Astrocyte (in vitro differentiated cells and primary cell): ENCODE results near the gene RBM23. TPM values are rescaled to one million over a fixed set of nuclear protein-coding genes. Genes with fewer than 3 reads are reported as not detected.

Experiments
- DNase-seq: peaks from one replicate; pipeline ENCODE4 v3.0.0-alpha.2; 2010; ENCODE audit warnings: low read depth
- FAIRE-seq: peaks from 2 replicates; lab custom pipeline; 2011; peaks lifted over from hg19 to GRCh38; lab: Jason Lieb, UNC
- H2AFZ ChIP-seq: 2 replicates; pipeline ENCODE4 v1.6.0; 2012; ENCODE audit warnings: low read depth, low read length, inconsistent platforms
- H3K27ac ChIP-seq: 2 replicates; pipeline ENCODE4 v1.5.1; 2011; ENCODE audit warnings: low read depth, low read length, inconsistent platforms
- H3K27me3 ChIP-seq: 2 replicates; pipeline ENCODE4 v1.6.0; 2011; ENCODE audit warnings: low read length, inconsistent platforms; ENCODE audit not compliant: insufficient read depth
- H3K36me3 ChIP-seq: 2 replicates; pipeline ENCODE4 v1.5.1; 2011; ENCODE audit warnings: low read length, inconsistent platforms; ENCODE audit not compliant: insufficient read depth
- H3K4me1 ChIP-seq: 2 replicates; pipeline ENCODE4 v1.5.1; 2011; ENCODE audit warnings: low read length, inconsistent platforms; ENCODE audit not compliant: insufficient read depth
- H3K4me2 ChIP-seq: 2 replicates; pipeline ENCODE4 v1.6.0; 2012; ENCODE audit warnings: low read length, inconsistent platforms
- H3K4me3 ChIP-seq: 2 replicates; pipeline ENCODE4 v1.5.1; 2011; ENCODE audit warnings: low read depth, mild to moderate bottlenecking, low read length, inconsistent platforms; ENCODE audit not compliant: insufficient read depth
- H3K79me2 ChIP-seq: 2 replicates; pipeline ENCODE4 v1.6.0; 2012; ENCODE audit warnings: mild to moderate bottlenecking, low read length, inconsistent platforms; ENCODE audit not compliant: insufficient read depth
- H3K9ac ChIP-seq: 2 replicates; pipeline ENCODE4 v1.6.0; 2012; ENCODE audit warnings: mild to moderate bottlenecking, low read length, inconsistent platforms
- H3K9me3 ChIP-seq: 2 replicates; pipeline ENCODE4 v1.5.1; 2012; ENCODE audit warnings: low read depth, mild to moderate bottlenecking, low read length, inconsistent platforms; ENCODE audit not compliant: insufficient read depth
- H4K20me1 ChIP-seq: 2 replicates; pipeline ENCODE4 v1.6.0; 2012; ENCODE audit warnings: low read length, inconsistent platforms; ENCODE audit not compliant: insufficient read depth
- H3K27ac Mint-ChIP-seq: one replicate; pipeline ENCODE4 v1.8.0; 2021; ENCODE audit warnings: mild to moderate bottlenecking, mixed read lengths; ENCODE audit not compliant: unreplicated experiment
- H3K27me3 Mint-ChIP-seq: one replicate; pipeline ENCODE4 v1.8.0; 2021; ENCODE audit warnings: low read depth, mixed read lengths; ENCODE audit not compliant: unreplicated experiment
- H3K36me3 Mint-ChIP-seq: one replicate; pipeline ENCODE4 v1.8.0; 2021; ENCODE audit warnings: low read depth, mixed read lengths; ENCODE audit not compliant: unreplicated experiment
- H3K4me1 Mint-ChIP-seq: one replicate; pipeline ENCODE4 v1.8.0; 2021; ENCODE audit warnings: low read depth, mixed read lengths; ENCODE audit not compliant: unreplicated experiment
- H3K4me3 Mint-ChIP-seq: one replicate; pipeline ENCODE4 v1.8.0; 2021; ENCODE audit warnings: mild to moderate bottlenecking, moderate library complexity, mixed read lengths; ENCODE audit not compliant: unreplicated experiment
- H3K9me3 Mint-ChIP-seq: one replicate; pipeline ENCODE4 v1.8.0; 2021; ENCODE audit warnings: mild to moderate bottlenecking, mixed read lengths; ENCODE audit not compliant: unreplicated experiment
- EZH2 ChIP-seq: IDR thresholded peaks from 2 replicates; pipeline ENCODE4 v1.6.1; 2012; ENCODE audit warnings: mild to moderate bottlenecking, low read length, inconsistent platforms; ENCODE audit not compliant: insufficient read depth
- total RNA-seq: library from RNA; stranded (reverse); gene quantifications from 2 replicates; pipeline ENCODE4 v1.2.1, GENCODE V29; 2021
- TF ChIP-seq, protein P1 (sequence below): IDR thresholded peaks from 2 replicates; pipeline ENCODE4 v1.5.1; 2011; ENCODE audit warnings: low read depth, mild to moderate bottlenecking, inconsistent platforms, low read length, moderate library complexity; ENCODE audit not compliant: insufficient read depth

RBM23 gene
- total RNA-seq, 1 donor from 2014 or later, result 49.3 TPM

DNA sequence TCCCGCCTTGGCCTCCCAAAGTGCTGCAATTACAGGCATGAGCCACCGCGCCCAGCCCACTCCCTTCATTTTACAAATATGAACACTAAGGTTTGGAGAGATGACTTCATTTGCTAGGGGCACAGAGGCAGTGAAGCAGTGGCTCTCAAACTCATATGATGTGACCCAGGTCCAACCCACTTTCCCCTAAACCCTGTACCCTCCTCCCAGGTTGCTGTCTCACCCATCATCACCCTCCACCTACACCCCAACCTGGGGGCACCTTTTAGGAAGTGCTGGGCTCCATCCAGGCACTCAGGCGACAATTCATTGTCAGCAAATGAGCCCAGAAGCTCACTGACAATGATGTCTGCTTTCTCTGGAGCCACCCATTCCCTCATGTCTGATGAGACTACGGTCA lies 4.8 kb upstream of the RBM23 start:
- H3K4me3 Mint-ChIP-seq, result no peak overlapping the region
- peaks cover 43% of the 10 kb centered on the region for H3K36me3 Mint-ChIP-seq
- no peak for FAIRE-seq
- H3K4me2 ChIP-seq, result no peak overlapping the region
- H3K27ac Mint-ChIP-seq, result no peak overlapping the region
- TF ChIP-seq, protein P1, sequence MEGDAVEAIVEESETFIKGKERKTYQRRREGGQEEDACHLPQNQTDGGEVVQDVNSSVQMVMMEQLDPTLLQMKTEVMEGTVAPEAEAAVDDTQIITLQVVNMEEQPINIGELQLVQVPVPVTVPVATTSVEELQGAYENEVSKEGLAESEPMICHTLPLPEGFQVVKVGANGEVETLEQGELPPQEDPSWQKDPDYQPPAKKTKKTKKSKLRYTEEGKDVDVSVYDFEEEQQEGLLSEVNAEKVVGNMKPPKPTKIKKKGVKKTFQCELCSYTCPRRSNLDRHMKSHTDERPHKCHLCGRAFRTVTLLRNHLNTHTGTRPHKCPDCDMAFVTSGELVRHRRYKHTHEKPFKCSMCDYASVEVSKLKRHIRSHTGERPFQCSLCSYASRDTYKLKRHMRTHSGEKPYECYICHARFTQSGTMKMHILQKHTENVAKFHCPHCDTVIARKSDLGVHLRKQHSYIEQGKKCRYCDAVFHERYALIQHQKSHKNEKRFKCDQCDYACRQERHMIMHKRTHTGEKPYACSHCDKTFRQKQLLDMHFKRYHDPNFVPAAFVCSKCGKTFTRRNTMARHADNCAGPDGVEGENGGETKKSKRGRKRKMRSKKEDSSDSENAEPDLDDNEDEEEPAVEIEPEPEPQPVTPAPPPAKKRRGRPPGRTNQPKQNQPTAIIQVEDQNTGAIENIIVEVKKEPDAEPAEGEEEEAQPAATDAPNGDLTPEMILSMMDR, result no peak
- no peak for TF ChIP-seq EZH2
- H3K27me3 Mint-ChIP-seq, result no peaks in the 10 kb centered on the region
- H3K4me3 ChIP-seq, result no peak overlapping the region
- H3K36me3 ChIP-seq, result peaks cover 49% of the 10 kb centered on the region
- no peaks in the 10 kb centered on the region for H3K9me3 ChIP-seq
- peaks cover 10% of the 10 kb centered on the region for H3K4me1 ChIP-seq
- peaks cover 19% of the 10 kb centered on the region for H3K4me1 Mint-ChIP-seq
- peaks cover 26% of the 10 kb centered on the region for H3K79me2 ChIP-seq
- no peak overlapping the region for H3K27ac ChIP-seq
- no peaks in the 10 kb centered on the region for H3K9me3 Mint-ChIP-seq
- no peaks in the 10 kb centered on the region for H3K27me3 ChIP-seq
- H2AFZ ChIP-seq, result no peak overlapping the region
- no peak overlapping the region for H3K9ac ChIP-seq
- no peak for DNase-seq
- peaks cover 3% of the 10 kb centered on the region for H4K20me1 ChIP-seq

DNA sequence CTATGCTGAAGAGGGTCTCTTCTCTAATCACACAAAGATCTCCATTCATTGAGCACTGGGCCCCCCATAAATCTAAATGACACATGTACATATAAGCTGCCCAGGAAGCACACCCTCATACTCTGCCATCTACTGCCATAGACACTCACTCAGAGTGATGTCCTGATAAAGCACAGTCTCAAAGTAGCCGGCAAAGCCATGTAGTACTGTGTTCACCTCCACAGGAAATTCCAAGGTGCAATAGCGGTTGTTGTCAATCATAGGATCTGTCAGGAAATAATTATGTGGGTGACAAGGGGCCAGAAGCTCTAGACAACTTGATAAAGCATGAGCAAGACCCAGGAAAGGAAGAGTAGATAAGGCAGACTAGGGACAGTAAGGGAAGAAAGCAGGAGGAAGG lies 3.3 kb upstream of the RBM23 start:
- peaks cover under 1% of the 10 kb centered on the region for H4K20me1 ChIP-seq
- no peak overlapping the region for H2AFZ ChIP-seq
- H3K27me3 Mint-ChIP-seq, result no peaks in the 10 kb centered on the region
- TF ChIP-seq, protein P1, result no peak
- no peak for TF ChIP-seq EZH2
- no peak overlapping the region for H3K4me3 Mint-ChIP-seq
- no peaks in the 10 kb centered on the region for H3K9me3 ChIP-seq
- no peak overlapping the region for H3K27ac Mint-ChIP-seq
- FAIRE-seq (no peak), DNase-seq (no peak)
- H3K4me2 ChIP-seq, result no peak overlapping the region
- H3K4me1 Mint-ChIP-seq, result peaks cover 19% of the 10 kb centered on the region
- H3K36me3 Mint-ChIP-seq, result peaks cover 43% of the 10 kb centered on the region
- H3K27me3 ChIP-seq, result no peaks in the 10 kb centered on the region
- no peak overlapping the region for H3K27ac ChIP-seq
- H3K79me2 ChIP-seq, result peaks cover 26% of the 10 kb centered on the region
- H3K4me1 ChIP-seq, result peaks cover 4% of the 10 kb centered on the region
- H3K9ac ChIP-seq, result no peak overlapping the region
- peaks cover 49% of the 10 kb centered on the region for H3K36me3 ChIP-seq
- H3K9me3 Mint-ChIP-seq, result no peaks in the 10 kb centered on the region
- no peak overlapping the region for H3K4me3 ChIP-seq

DNA sequence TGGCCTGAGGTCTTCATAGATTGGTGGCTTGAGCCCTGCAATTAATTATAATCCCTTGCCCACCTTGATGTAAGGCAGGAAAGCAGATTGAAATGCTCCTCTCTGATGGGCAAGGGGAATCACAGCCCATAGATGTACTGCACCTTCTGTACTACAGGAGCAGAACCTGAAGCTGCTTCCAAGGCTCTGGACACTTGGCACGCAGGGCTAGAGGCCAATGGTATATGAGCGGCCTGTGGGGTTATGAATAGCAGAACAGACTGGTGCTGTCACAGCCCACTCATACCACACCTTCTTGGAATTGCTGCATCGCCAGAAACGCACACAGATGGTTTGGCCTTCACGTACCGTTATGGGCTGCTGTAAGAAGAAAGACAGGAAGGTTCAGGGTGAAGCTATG lies 1.7 kb upstream of the RBM23 start:
- Mint-ChIP-seq H3K4me1 (peaks cover 24% of the 10 kb centered on the region), H3K36me3 (peaks cover 39% of the 10 kb centered on the region), H3K27ac (no peak overlapping the region), H3K4me3 (no peak overlapping the region), H3K27me3 (no peaks in the 10 kb centered on the region), H3K9me3 (no peaks in the 10 kb centered on the region)
- Histone ChIP-seq H3K4me2 (no peak overlapping the region), H3K79me2 (peaks cover 29% of the 10 kb centered on the region), H3K4me3 (no peak overlapping the region), H3K9ac (no peak overlapping the region), H4K20me1 (no peaks in the 10 kb centered on the region), H3K27me3 (no peaks in the 10 kb centered on the region), H3K4me1 (peaks cover 4% of the 10 kb centered on the region), H3K9me3 (no peaks in the 10 kb centered on the region), H3K27ac (no peak overlapping the region), H2AFZ (no peak overlapping the region), H3K36me3 (peaks cover 42% of the 10 kb centered on the region)
- TF ChIP-seq, protein P1, result no peak
- TF ChIP-seq EZH2, result no peak
- no peak for FAIRE-seq
- no peak for DNase-seq
